ENCODE measurements around the gene VWA3B.

DNA sequence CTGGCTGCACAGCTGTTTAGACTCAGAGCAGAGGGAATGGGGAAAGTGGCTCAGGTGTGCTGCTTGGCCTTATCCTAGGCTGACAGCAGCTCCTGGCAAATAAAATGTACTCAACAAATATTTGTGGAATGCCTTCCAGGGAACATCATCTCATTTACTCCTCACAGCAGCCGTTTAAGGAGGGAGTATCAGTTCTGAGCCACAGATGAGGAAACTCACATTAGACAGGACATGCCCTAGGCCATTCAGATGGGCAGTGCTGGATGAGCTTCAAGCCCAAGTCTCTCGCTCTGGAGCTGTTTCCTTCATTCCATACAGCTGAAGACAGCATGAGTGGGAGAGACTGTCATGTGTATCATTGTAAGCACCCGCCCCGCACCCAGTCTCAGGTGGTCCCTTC is 129.6 kb downstream of the VWA3B start:
- TF ChIP-seq, protein P1, sequence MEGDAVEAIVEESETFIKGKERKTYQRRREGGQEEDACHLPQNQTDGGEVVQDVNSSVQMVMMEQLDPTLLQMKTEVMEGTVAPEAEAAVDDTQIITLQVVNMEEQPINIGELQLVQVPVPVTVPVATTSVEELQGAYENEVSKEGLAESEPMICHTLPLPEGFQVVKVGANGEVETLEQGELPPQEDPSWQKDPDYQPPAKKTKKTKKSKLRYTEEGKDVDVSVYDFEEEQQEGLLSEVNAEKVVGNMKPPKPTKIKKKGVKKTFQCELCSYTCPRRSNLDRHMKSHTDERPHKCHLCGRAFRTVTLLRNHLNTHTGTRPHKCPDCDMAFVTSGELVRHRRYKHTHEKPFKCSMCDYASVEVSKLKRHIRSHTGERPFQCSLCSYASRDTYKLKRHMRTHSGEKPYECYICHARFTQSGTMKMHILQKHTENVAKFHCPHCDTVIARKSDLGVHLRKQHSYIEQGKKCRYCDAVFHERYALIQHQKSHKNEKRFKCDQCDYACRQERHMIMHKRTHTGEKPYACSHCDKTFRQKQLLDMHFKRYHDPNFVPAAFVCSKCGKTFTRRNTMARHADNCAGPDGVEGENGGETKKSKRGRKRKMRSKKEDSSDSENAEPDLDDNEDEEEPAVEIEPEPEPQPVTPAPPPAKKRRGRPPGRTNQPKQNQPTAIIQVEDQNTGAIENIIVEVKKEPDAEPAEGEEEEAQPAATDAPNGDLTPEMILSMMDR (conservative IDR thresholded peaks at IDR 0.05; ENCODE audit: low read length), result no peak
- no peak for TF ChIP-seq EZH2phosphoT487 (IDR thresholded peaks at IDR 0.05; ENCODE audit: borderline replicate concordance)
